Kidney (tissue), 14 donors: ENCODE results near the gene WDFY4. TPM values are rescaled to one million over a fixed set of nuclear protein-coding genes. Genes with fewer than 3 reads are reported as not detected.

Experiments used
- DNase-seq, 5 donors: peaks; one replicate each; pipeline ENCODE4 v3.0.0-alpha.2; 2013 to 2020
- FAIRE-seq: peaks from 2 replicates; lab custom pipeline; 2012; peaks lifted over from hg19 to GRCh38; lab: Jason Lieb, UNC
- H3K27ac ChIP-seq, 2 donors: one replicate each; pipeline ENCODE4 v1.7.0; 2013; ENCODE audit warnings: low read depth in 2 of 2, low read length in 2 of 2, inconsistent platforms in 1 of 2
- H3K27me3 ChIP-seq: one replicate; pipeline ENCODE4 v1.7.1; 2013; ENCODE audit warnings: low read length, inconsistent platforms; ENCODE audit not compliant: control insufficient read depth, insufficient read depth
- H3K36me3 ChIP-seq, 3 donors: one replicate each; pipeline versions ENCODE4 v1.7.0 to v1.7.1; 2013; ENCODE audit warnings: low read length in 3 of 3, control low read depth in 1 of 3, inconsistent platforms in 1 of 3; ENCODE audit not compliant: insufficient read depth in 3 of 3, control insufficient read depth in 2 of 3
- H3K4me1 ChIP-seq, 3 donors: one replicate each; pipeline versions ENCODE4 v1.7.0 to v1.7.1; 2013; ENCODE audit warnings: low read length in 3 of 3, inconsistent platforms in 1 of 3, low read depth in 1 of 3; ENCODE audit not compliant: control insufficient read depth in 2 of 3, insufficient read depth in 2 of 3
- H3K4me3 ChIP-seq, 3 donors: one replicate each; pipeline versions ENCODE4 v1.7.0 to v1.8.1; 2013; ENCODE audit warnings: low read length in 3 of 3, control low read depth in 1 of 3, inconsistent platforms in 1 of 3
- H3K9ac ChIP-seq, 3 donors: one replicate each; pipeline versions ENCODE4 v1.7.0 to v1.7.1; 2013; ENCODE audit warnings: low read length in 3 of 3, control low read depth in 1 of 3, inconsistent platforms in 1 of 3
- H3K9me3 ChIP-seq, 3 donors: one replicate each; pipeline versions ENCODE4 v1.7.0 to v1.7.1; 2013; ENCODE audit warnings: low read length in 3 of 3, control low read depth in 1 of 3, inconsistent platforms in 1 of 3; ENCODE audit not compliant: control insufficient read depth in 2 of 3, insufficient read depth in 1 of 3
- CTCF ChIP-seq: IDR thresholded peaks from 3 replicates; pipeline ENCODE4 v1.5.1; 2012; ENCODE audit warnings: mild to moderate bottlenecking, moderate library complexity, borderline replicate concordance; ENCODE audit not compliant: insufficient read depth; ENCODE audit errors: extremely low read depth
- intact Hi-C: fragments of 100-400 bp; cut with DNase I; formaldehyde crosslinking; loops from one replicate; pipeline ENCODE4 v1.11.1; 2022
- polyA plus RNA-seq: library from polyadenylated mRNA; stranded (reverse); fragments of 350-450 nt; fragmentation: Illumina TruSeq; extraction: RNeasy Lipid Tissue Mini Kit (QIAGEN cat#74804); gene quantifications from one replicate; pipeline ENCODE4 v1.2.3, GENCODE V29; 2014; ENCODE audit warnings: low read depth, low replicate concordance; ENCODE audit not compliant: insufficient read depth
- total RNA-seq: library from RNA; stranded (reverse); fragmentation: NEBNext Ultra II Directional; extraction: Animal tissue kit (Norgen Biotek cat#: 25700); gene quantifications from one replicate; pipeline ENCODE4 v1.2.1, GENCODE V29; 2021
- donor health status: control.
- donor health status: control.
- donor health status: control.
- donor health status: control.
- donor health status: control.
- donor health status: DM: yes; HTN: yes; CAD: no.
- donor health status: Normal renal cell carcinoma (clear cell type).

WDFY4 gene
- total and polyA plus RNA-seq, 2 donors from 2014 or later = 1.7 to 13.3 TPM

- DNase-seq = no peak
- Histone ChIP-seq H3K9me3 (no peaks in the 10 kb centered on the region), H3K27me3 (no peaks in the 10 kb centered on the region), H3K4me1 (no peaks in the 10 kb centered on the region), H3K27ac (no peak overlapping the region), H3K4me3 (no peak overlapping the region), H3K36me3 (no peaks in the 10 kb centered on the region), H3K9ac (no peak overlapping the region)
- TF ChIP-seq CTCF = no peak
- FAIRE-seq = no peak
- intact Hi-C loops = no loop called here
Measured at GRCh38 chr10:48729941-48730457, 45.3 kb downstream of the WDFY4 start.

- H3K4me3 ChIP-seq = no peak overlapping the region
- no peaks in the 10 kb centered on the region for H3K9me3 ChIP-seq
- H3K4me1 ChIP-seq = no peaks in the 10 kb centered on the region
- H3K27ac ChIP-seq = no peak overlapping the region
- no peak overlapping the region for H3K9ac ChIP-seq
- DNase-seq = no peak
- H3K36me3 ChIP-seq = no peaks in the 10 kb centered on the region
- no peak for TF ChIP-seq CTCF
- intact Hi-C loops = no loop called here
- no peaks in the 10 kb centered on the region for H3K27me3 ChIP-seq
- no peak for FAIRE-seq
Measured at GRCh38 chr10:48731141-48731540, 46.5 kb downstream of the WDFY4 start.

- H3K36me3 ChIP-seq = no peaks in the 10 kb centered on the region
- H3K9me3 ChIP-seq = no peaks in the 10 kb centered on the region
- no peak for DNase-seq
- no peak overlapping the region for H3K4me3 ChIP-seq
- no peak for TF ChIP-seq CTCF
- H3K9ac ChIP-seq = no peak overlapping the region
- H3K27ac ChIP-seq = no peak overlapping the region
- H3K4me1 ChIP-seq = no peaks in the 10 kb centered on the region
- no peak for FAIRE-seq
- no peaks in the 10 kb centered on the region for H3K27me3 ChIP-seq
- intact Hi-C loops = no loop called here
Measured at GRCh38 chr10:48731654-48732053, 47.0 kb downstream of the WDFY4 start.

- TF ChIP-seq CTCF = no peak
- Histone ChIP-seq H3K4me3 (no peak overlapping the region), H3K4me1 (no peaks in the 10 kb centered on the region), H3K36me3 (no peaks in the 10 kb centered on the region), H3K9ac (no peak overlapping the region), H3K9me3 (no peaks in the 10 kb centered on the region), H3K27ac (no peak overlapping the region), H3K27me3 (no peaks in the 10 kb centered on the region)
- intact Hi-C loops = no loop called here
- FAIRE-seq (no peak), DNase-seq (no peak)
Measured at GRCh38 chr10:48733329-48733728, 48.7 kb downstream of the WDFY4 start.
